CD14-positive monocyte (primary cell): ENCODE results near the gene SAMHD1. TPM values are rescaled to one million over a fixed set of nuclear protein-coding genes. Genes with fewer than 3 reads are reported as not detected.

Source experiments
- DNase-seq, 3 donors: peaks; one replicate each; pipeline ENCODE4 v3.0.0-alpha.2; 2011 to 2022
- H2AFZ ChIP-seq: 2 replicates; pipeline ENCODE4 v1.6.0; 2012; ENCODE audit warnings: mild to moderate bottlenecking, low read depth, low read length, inconsistent platforms; ENCODE audit not compliant: insufficient read depth, poor library complexity, severe bottlenecking
- H3K27ac ChIP-seq, 2 donors: 1 replicate in 1 of 2; 2 replicates in 1 of 2; pipeline ENCODE4 v1.5.1; 2012 to 2013; ENCODE audit warnings: low read length in 2 of 2, control low read depth in 1 of 2, inconsistent platforms in 1 of 2, low read depth in 1 of 2, mild to moderate bottlenecking in 1 of 2
- H3K27me3 ChIP-seq, 2 donors: one replicate each; pipeline versions ENCODE4 v1.6.0 to v1.6.1; 2011 to 2013; ENCODE audit warnings: low read length in 2 of 2; ENCODE audit not compliant: control insufficient read depth in 2 of 2, insufficient read depth in 2 of 2
- H3K36me3 ChIP-seq, 2 donors: replicated peaks in 1 of 2; 1 replicate in 1 of 2; 2 replicates in 1 of 2; pipeline versions ENCODE4 v1.5.1 to v1.6.1; 2012 to 2013; ENCODE audit warnings: low read length in 2 of 2, control low read depth in 1 of 2, inconsistent platforms in 1 of 2, mild to moderate bottlenecking in 1 of 2; ENCODE audit not compliant: insufficient read depth in 2 of 2, control insufficient read depth in 1 of 2
- H3K4me1 ChIP-seq, 2 donors: 1 replicate in 1 of 2; 2 replicates in 1 of 2; pipeline versions ENCODE4 v1.5.1 to v1.6.1; 2012 to 2013; ENCODE audit warnings: low read length in 2 of 2, control low read depth in 1 of 2, inconsistent platforms in 1 of 2, mild to moderate bottlenecking in 1 of 2, moderate library complexity in 1 of 2; ENCODE audit not compliant: insufficient read depth in 2 of 2, control insufficient read depth in 1 of 2
- H3K4me2 ChIP-seq: replicated peaks from 2 replicates; pipeline ENCODE3; 2012; ENCODE audit warnings: low read length, moderate library complexity, mild to moderate bottlenecking; ENCODE audit not compliant: poor library complexity, severe bottlenecking; ENCODE audit errors: extremely low read depth
- H3K4me3 ChIP-seq, 3 experiments: fragments of 200-600 bp in 1 of 3; sonication (generic) in 1 of 3; replicated peaks in 1 of 3; 1 replicate in 2 of 3; 2 replicates in 1 of 3; pipeline ENCODE4 v1.5.1; 2011 to 2013; ENCODE audit warnings: low read length in 3 of 3, mild to moderate bottlenecking in 3 of 3, control low read depth in 2 of 3, low read depth in 2 of 3, inconsistent platforms in 1 of 3, moderate library complexity in 1 of 3
- H3K79me2 ChIP-seq: 2 replicates; pipeline ENCODE4 v1.6.0; 2012; ENCODE audit warnings: mild to moderate bottlenecking, control low read depth, inconsistent platforms, low read length, moderate library complexity; ENCODE audit not compliant: insufficient read depth
- H3K9ac ChIP-seq: 2 replicates; pipeline ENCODE4 v1.6.0; 2017; ENCODE audit warnings: low read length, mild to moderate bottlenecking; ENCODE audit not compliant: insufficient read depth, poor library complexity, severe bottlenecking
- H3K9me3 ChIP-seq, 2 donors: replicated peaks in 1 of 2; 1 replicate in 1 of 2; 2 replicates in 1 of 2; pipeline versions ENCODE4 v1.5.1 to v1.6.1; 2012 to 2013; ENCODE audit warnings: low read length in 2 of 2, control low read depth in 1 of 2; ENCODE audit not compliant: control insufficient read depth in 1 of 2, insufficient read depth in 1 of 2
- H4K20me1 ChIP-seq: 2 replicates; pipeline ENCODE4 v1.6.0; 2012; ENCODE audit warnings: mild to moderate bottlenecking, low read length, control low read depth, moderate library complexity; ENCODE audit not compliant: insufficient read depth
- H3K27ac Mint-ChIP-seq, 7 donors: one replicate each; pipeline ENCODE4 v1.8.0; 2020; ENCODE audit warnings: mild to moderate bottlenecking in 7 of 7, mixed read lengths in 7 of 7, moderate library complexity in 6 of 7, inconsistent platforms in 2 of 7
- H3K27me3 Mint-ChIP-seq, 3 donors: one replicate each; pipeline ENCODE4 v1.8.0; 2021 to 2022; ENCODE audit warnings: low read depth in 3 of 3, mild to moderate bottlenecking in 3 of 3, mixed read lengths in 3 of 3, moderate library complexity in 3 of 3, inconsistent platforms in 1 of 3
- H3K36me3 Mint-ChIP-seq, 2 donors: one replicate each; pipeline ENCODE4 v1.8.0; 2020; ENCODE audit warnings: mixed read lengths in 2 of 2, inconsistent platforms in 1 of 2, mild to moderate bottlenecking in 1 of 2
- H3K4me1 Mint-ChIP-seq: one replicate; pipeline ENCODE4 v1.8.0; 2020; ENCODE audit warnings: mild to moderate bottlenecking, mixed read lengths
- H3K4me3 Mint-ChIP-seq, 2 donors: one replicate each; pipeline ENCODE4 v1.8.0; 2020; ENCODE audit warnings: mild to moderate bottlenecking in 2 of 2, mixed read lengths in 2 of 2, moderate library complexity in 1 of 2
- H3K9me3 Mint-ChIP-seq, 7 donors: one replicate each; pipeline ENCODE4 v1.8.0; 2020 to 2022; ENCODE audit warnings: mixed read lengths in 7 of 7, mild to moderate bottlenecking in 6 of 7, moderate library complexity in 6 of 7, inconsistent platforms in 2 of 7
- CTCF ChIP-seq: fragments of 200-600 bp; IDR thresholded peaks from one replicate; pipeline ENCODE4 v1.8.0; 2022; ENCODE audit warnings: antibody characterized with exemption, mild to moderate bottlenecking
- WGBS: methylation state at CpG from one replicate; pipeline ENCODE4 v1.1.5; 2013; ENCODE audit warnings: missing lambda C conversion rate; ENCODE audit not compliant: insufficient coverage; 5-methylcytosine and 5-hydroxymethylcytosine counted together
- intact Hi-C, 2 donors: fragments of 100-400 bp; cut with micrococcal nuclease; formaldehyde crosslinking; loops; one replicate each; pipeline versions ENCODE4 v1.15.0 to v1.15.1; 2023
- polyA plus RNA-seq, 3 donors: library from polyadenylated mRNA; depleted of rRNA in 1 of 3; unstranded in 2 of 3; stranded (reverse) in 1 of 3; fragments of 300-500 nt in 2 of 3; fragments of >200 nt in 1 of 3; fragmentation: Illumina TruSeq in 2 of 3; gene quantifications; 1 replicate in 2 of 3; 2 replicates in 1 of 3; pipeline ENCODE4 v1.2.3, GENCODE V29; 2012 to 2021

The SAMHD1 gene
- polyA plus RNA-seq, 3 donors: 232 to 796 (median 590) TPM

GRCh38 chr20:36865076-36865860 is 86.2 kb downstream of the SAMHD1 start:
- Mint-ChIP-seq H3K4me1 (peaks cover 52% of the 10 kb centered on the region), H3K27ac (peak overlapping the region in 2 of 7 donors; percentile 33 to 43)

More at GRCh38 chr20:36865076-36865860, 86.2 kb downstream of the SAMHD1 start:
- Mint-ChIP-seq H3K4me3 (peak overlapping the region; percentile 78 to 86), H3K27me3 (peaks cover 19 to 30% (median 20%) of the 10 kb centered on the region in 3 donors), H3K9me3 (peaks cover 0 to 2% (median 0%) of the 10 kb centered on the region in 7 donors), H3K36me3 (peaks cover 10 to 11% of the 10 kb centered on the region in 2 donors)
- Histone ChIP-seq H3K9ac (no peak overlapping the region), H3K9me3 (no peaks in the 10 kb centered on the region), H4K20me1 (peaks cover 22% of the 10 kb centered on the region), H3K79me2 (peaks cover 18% of the 10 kb centered on the region), H3K27ac (no peak overlapping the region), H3K4me3 (no peak overlapping the region), H2AFZ (no peak overlapping the region), H3K4me1 (peaks cover 48 to 61% of the 10 kb centered on the region in 2 donors), H3K4me2 (no peak overlapping the region), H3K36me3 (no peaks in the 10 kb centered on the region), H3K27me3 (peaks cover 0 to 17% of the 10 kb centered on the region in 2 donors)
- intact Hi-C loops: loop anchor here (10.0 kb wide), 2 partner anchors 90 to 250 kb away; partner anchors contain the start of gene DSN1 (in 1 of the 2)
- no peak for TF ChIP-seq CTCF
- DNase-seq: no peak
- 89% methylated on average over 9 of the region's 9 CpGs for WGBS
